IMR-90 (cell line): Measurements from ENCODE around the gene MS4A15.
"Not testable (repeated sequence)": the region's sequence is repeated elsewhere in the genome, so short reads cannot be mapped to it uniquely, and the experiment has no call there.

ENCODE experiments used
- CHD1 ChIP-seq: IDR thresholded peaks from 2 replicates; pipeline ENCODE4 v1.6.1; 2012; ENCODE audit warnings: low read depth, low read length, improper control_type of control experiment
- MAFK ChIP-seq: IDR thresholded peaks from 2 replicates; pipeline ENCODE4 v1.6.1; 2012; ENCODE audit warnings: low read depth, low read length, improper control_type of control experiment
- MAZ ChIP-seq: IDR thresholded peaks from 2 replicates; pipeline ENCODE4 v1.6.1; 2012; ENCODE audit warnings: low read depth, mild to moderate bottlenecking, low read length, improper control_type of control experiment, moderate library complexity, borderline replicate concordance
- MXI1 ChIP-seq: IDR thresholded peaks from 2 replicates; pipeline ENCODE4 v1.6.1; 2012; ENCODE audit warnings: low read depth, mild to moderate bottlenecking, low read length, moderate library complexity, borderline replicate concordance
- POLR2A ChIP-seq: IDR thresholded peaks from 2 replicates; pipeline ENCODE4 v1.6.1; 2012; ENCODE audit warnings: mild to moderate bottlenecking, low read depth, low read length
- RAD21 ChIP-seq: IDR thresholded peaks from 2 replicates; pipeline ENCODE4 v1.6.1; 2012; ENCODE audit warnings: low read length, improper control_type of control experiment
- RCOR1 ChIP-seq: IDR thresholded peaks from 2 replicates; pipeline ENCODE4 v1.6.1; 2012; ENCODE audit warnings: mild to moderate bottlenecking, low read length, improper control_type of control experiment; ENCODE audit not compliant: insufficient replicate concordance
- TF ChIP-seq, protein P1 (sequence below): conservative IDR thresholded peaks from 2 replicates; pipeline ENCODE4 v1.5.1; 2012; ENCODE audit warnings: mild to moderate bottlenecking, low read depth, low read length, improper control_type of control experiment

DNA sequence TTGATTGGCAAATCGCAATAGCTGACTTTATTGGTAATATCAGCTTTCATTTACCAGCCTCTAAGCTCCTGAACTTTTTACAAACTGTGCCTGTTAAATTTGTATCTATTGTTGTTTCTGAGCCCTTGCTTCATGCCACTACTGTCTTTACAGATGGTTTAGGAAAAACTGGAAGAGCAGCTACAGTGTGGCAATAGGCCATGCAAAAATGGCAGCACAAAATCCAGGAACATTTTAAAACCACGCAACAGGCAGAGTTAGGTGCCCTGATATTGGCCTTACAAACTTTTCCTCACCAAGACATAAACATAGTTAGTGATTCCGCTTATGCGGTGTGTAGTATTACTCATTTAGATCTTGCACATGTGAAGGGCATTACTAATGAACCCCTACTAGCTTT lies 2.0 kb downstream of the MS4A15 start:
- TF ChIP-seq POLR2A, CHD1, MXI1, RCOR1, RAD21, MAFK, MAZ: not testable (repeated sequence)
- TF ChIP-seq, protein P1, sequence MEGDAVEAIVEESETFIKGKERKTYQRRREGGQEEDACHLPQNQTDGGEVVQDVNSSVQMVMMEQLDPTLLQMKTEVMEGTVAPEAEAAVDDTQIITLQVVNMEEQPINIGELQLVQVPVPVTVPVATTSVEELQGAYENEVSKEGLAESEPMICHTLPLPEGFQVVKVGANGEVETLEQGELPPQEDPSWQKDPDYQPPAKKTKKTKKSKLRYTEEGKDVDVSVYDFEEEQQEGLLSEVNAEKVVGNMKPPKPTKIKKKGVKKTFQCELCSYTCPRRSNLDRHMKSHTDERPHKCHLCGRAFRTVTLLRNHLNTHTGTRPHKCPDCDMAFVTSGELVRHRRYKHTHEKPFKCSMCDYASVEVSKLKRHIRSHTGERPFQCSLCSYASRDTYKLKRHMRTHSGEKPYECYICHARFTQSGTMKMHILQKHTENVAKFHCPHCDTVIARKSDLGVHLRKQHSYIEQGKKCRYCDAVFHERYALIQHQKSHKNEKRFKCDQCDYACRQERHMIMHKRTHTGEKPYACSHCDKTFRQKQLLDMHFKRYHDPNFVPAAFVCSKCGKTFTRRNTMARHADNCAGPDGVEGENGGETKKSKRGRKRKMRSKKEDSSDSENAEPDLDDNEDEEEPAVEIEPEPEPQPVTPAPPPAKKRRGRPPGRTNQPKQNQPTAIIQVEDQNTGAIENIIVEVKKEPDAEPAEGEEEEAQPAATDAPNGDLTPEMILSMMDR = not testable (repeated sequence)
